ENCODE data around the gene GYPB. TPM values are rescaled to one million over a fixed set of nuclear protein-coding genes. Genes with fewer than 3 reads are reported as not detected.
"Not testable (repeated sequence)": the region's sequence is repeated elsewhere in the genome, so short reads cannot be mapped to it uniquely, and the experiment has no call there.

Gene GYPB
- total RNA-seq, 4 donors from 2014 or later, result not detected

- intact Hi-C loops (cut with DNase I; ENCODE audit: low total_unique reads); H3K27me3 ChIP-seq; H3K27ac ChIP-seq; H3K4me1 ChIP-seq; in situ Hi-C loops (cut with MboI; ENCODE audit: low sequenced_read_pairs in 4 of 4); H3K4me3 ChIP-seq; ATAC-seq; H3K36me3 ChIP-seq; H3K9me3 ChIP-seq; DNase-seq: not testable (repeated sequence)
Observed at GRCh38 chr4:144031369-144031768, 12.2 kb upstream of the GYPB start.

GRCh38 chr4:144030708-144031107 lies 11.5 kb upstream of the GYPB start:
- ATAC-seq; in situ Hi-C loops (cut with MboI; ENCODE audit: low sequenced_read_pairs in 4 of 4); DNase-seq; H3K9me3 ChIP-seq; H3K36me3 ChIP-seq; H3K4me3 ChIP-seq; H3K4me1 ChIP-seq; H3K27ac ChIP-seq; intact Hi-C loops (cut with DNase I; ENCODE audit: low total_unique reads); H3K27me3 ChIP-seq: not testable (repeated sequence)

GRCh38 chr4:144026682-144027081 lies 7.5 kb upstream of the GYPB start:
- in situ Hi-C loops (cut with MboI; ENCODE audit: low sequenced_read_pairs in 4 of 4); H3K27me3 ChIP-seq; DNase-seq; H3K4me1 ChIP-seq; H3K36me3 ChIP-seq; intact Hi-C loops (cut with DNase I; ENCODE audit: low total_unique reads); H3K4me3 ChIP-seq; H3K9me3 ChIP-seq; H3K27ac ChIP-seq; ATAC-seq: not testable (repeated sequence)

GRCh38 chr4:144024399-144025053 lies 5.3 kb upstream of the GYPB start:
- H3K36me3 ChIP-seq; H3K9me3 ChIP-seq; intact Hi-C loops (cut with DNase I; ENCODE audit: low total_unique reads); H3K4me1 ChIP-seq; ATAC-seq; DNase-seq; H3K4me3 ChIP-seq; in situ Hi-C loops (cut with MboI; ENCODE audit: low sequenced_read_pairs in 4 of 4); H3K27ac ChIP-seq; H3K27me3 ChIP-seq: not testable (repeated sequence)

GRCh38 chr4:144022772-144023400 lies 3.7 kb upstream of the GYPB start:
- H3K27me3 ChIP-seq; in situ Hi-C loops (cut with MboI; ENCODE audit: low sequenced_read_pairs in 4 of 4); H3K4me3 ChIP-seq; ATAC-seq; H3K9me3 ChIP-seq; DNase-seq; H3K4me1 ChIP-seq; H3K27ac ChIP-seq; H3K36me3 ChIP-seq; intact Hi-C loops (cut with DNase I; ENCODE audit: low total_unique reads): not testable (repeated sequence)

- H3K4me1 ChIP-seq; H3K9me3 ChIP-seq; H3K27me3 ChIP-seq; in situ Hi-C loops (cut with MboI; ENCODE audit: low sequenced_read_pairs in 4 of 4); intact Hi-C loops (cut with DNase I; ENCODE audit: low total_unique reads); H3K27ac ChIP-seq; H3K36me3 ChIP-seq; ATAC-seq; H3K4me3 ChIP-seq; DNase-seq: not testable (repeated sequence)
- peak in 2 of 5 experiments; percentile 15 to 46 for TF ChIP-seq CTCF (IDR thresholded peaks at IDR 0.05 in 4 of 5, conservative IDR thresholded peaks at IDR 0.05 in 1 of 5)
Observed at GRCh38 chr4:144021336-144021990, 2.3 kb upstream of the GYPB start.

- in situ Hi-C loops (cut with MboI; ENCODE audit: low sequenced_read_pairs in 4 of 4); H3K27me3 ChIP-seq; H3K4me3 ChIP-seq; H3K36me3 ChIP-seq; H3K9me3 ChIP-seq; ATAC-seq; intact Hi-C loops (cut with DNase I; ENCODE audit: low total_unique reads); H3K4me1 ChIP-seq; DNase-seq; H3K27ac ChIP-seq: not testable (repeated sequence)
Observed at GRCh38 chr4:144018223-144019000, 768 bp downstream of the GYPB start.

- in situ Hi-C loops (cut with MboI; ENCODE audit: low sequenced_read_pairs in 4 of 4); intact Hi-C loops (cut with DNase I; ENCODE audit: low total_unique reads); H3K4me3 ChIP-seq; ATAC-seq; H3K36me3 ChIP-seq; H3K4me1 ChIP-seq; H3K27me3 ChIP-seq; H3K27ac ChIP-seq; H3K9me3 ChIP-seq; DNase-seq: not testable (repeated sequence)
Observed at GRCh38 chr4:144017271-144017670, 1.9 kb downstream of the GYPB start.

GRCh38 chr4:144016057-144016605 lies 3.0 kb downstream of the GYPB start:
- in situ Hi-C loops (cut with MboI; ENCODE audit: low sequenced_read_pairs in 4 of 4); intact Hi-C loops (cut with DNase I; ENCODE audit: low total_unique reads); H3K27ac ChIP-seq; H3K4me1 ChIP-seq; DNase-seq; H3K9me3 ChIP-seq; ATAC-seq; H3K36me3 ChIP-seq; H3K4me3 ChIP-seq; H3K27me3 ChIP-seq: not testable (repeated sequence)
